ENCODE results near the gene SBK3.
"Not testable (repeated sequence)": the region's sequence is repeated elsewhere in the genome, so short reads cannot be mapped to it uniquely, and the experiment has no call there.

SBK3 gene

GRCh38 chr19:55578031-55578760 is 32.9 kb upstream of the SBK3 start:
- no peak for DNase-seq (ENCODE audit: low read depth in 3 of 3, low spot score in 1 of 3)

GRCh38 chr19:55576746-55577145 is 31.4 kb upstream of the SBK3 start:
- no peak for DNase-seq (ENCODE audit: low read depth in 3 of 3, low spot score in 1 of 3)

GRCh38 chr19:55573929-55574328 is 28.6 kb upstream of the SBK3 start:
- DNase-seq (ENCODE audit: low read depth in 3 of 3, low spot score in 1 of 3) = not testable (repeated sequence)

GRCh38 chr19:55569477-55569876 is 24.1 kb upstream of the SBK3 start:
- not testable (repeated sequence) for DNase-seq (ENCODE audit: low read depth in 3 of 3, low spot score in 1 of 3)

GRCh38 chr19:55567708-55568328 is 22.5 kb upstream of the SBK3 start:
- DNase-seq (ENCODE audit: low read depth in 3 of 3, low spot score in 1 of 3) = no peak

GRCh38 chr19:55566823-55567222 is 21.5 kb upstream of the SBK3 start:
- DNase-seq (ENCODE audit: low read depth in 3 of 3, low spot score in 1 of 3) = no peak

- no peak for DNase-seq (ENCODE audit: low read depth in 3 of 3, low spot score in 1 of 3)
Measured at GRCh38 chr19:55563261-55563690, 17.9 kb upstream of the SBK3 start.

- DNase-seq (ENCODE audit: low read depth in 3 of 3, low spot score in 1 of 3) = no peak
Measured at GRCh38 chr19:55559684-55560083, 14.3 kb upstream of the SBK3 start.

- DNase-seq (ENCODE audit: low read depth in 3 of 3, low spot score in 1 of 3) = no peak
Measured at GRCh38 chr19:55554741-55555152, 9.4 kb upstream of the SBK3 start.

GRCh38 chr19:55554302-55554701 is 9.0 kb upstream of the SBK3 start:
- DNase-seq (ENCODE audit: low read depth in 3 of 3, low spot score in 1 of 3) = no peak

- no peak for DNase-seq (ENCODE audit: low read depth in 3 of 3, low spot score in 1 of 3)
Measured at GRCh38 chr19:55553217-55554182, 8.2 kb upstream of the SBK3 start.

GRCh38 chr19:55552620-55553019 is 7.3 kb upstream of the SBK3 start:
- no peak for DNase-seq (ENCODE audit: low read depth in 3 of 3, low spot score in 1 of 3)

GRCh38 chr19:55552206-55552605 is 6.9 kb upstream of the SBK3 start:
- no peak for DNase-seq (ENCODE audit: low read depth in 3 of 3, low spot score in 1 of 3)

- no peak for DNase-seq (ENCODE audit: low read depth in 3 of 3, low spot score in 1 of 3)
Measured at GRCh38 chr19:55550321-55550650, 4.9 kb upstream of the SBK3 start.

GRCh38 chr19:55549500-55550320 is 4.4 kb upstream of the SBK3 start:
- DNase-seq (ENCODE audit: low read depth in 3 of 3, low spot score in 1 of 3) = no peak

- no peak for DNase-seq (ENCODE audit: low read depth in 3 of 3, low spot score in 1 of 3)
Measured at GRCh38 chr19:55546822-55547614, 1.7 kb upstream of the SBK3 start.

- DNase-seq (ENCODE audit: low read depth in 3 of 3, low spot score in 1 of 3) = no peak
Measured at GRCh38 chr19:55546011-55546410, 668 bp upstream of the SBK3 start.

GRCh38 chr19:55544776-55545439 is 435 bp downstream of the SBK3 start:
- DNase-seq (ENCODE audit: low read depth in 3 of 3, low spot score in 1 of 3) = no peak

GRCh38 chr19:55544014-55544413 is 1.3 kb downstream of the SBK3 start:
- no peak for DNase-seq (ENCODE audit: low read depth in 3 of 3, low spot score in 1 of 3)

GRCh38 chr19:55543567-55543966 is 1.8 kb downstream of the SBK3 start:
- DNase-seq (ENCODE audit: low read depth in 3 of 3, low spot score in 1 of 3) = no peak
